Psoas muscle (tissue), 8 donors: Measurements from ENCODE around the gene KATNB1. TPM values are rescaled to one million over a fixed set of nuclear protein-coding genes. Genes with fewer than 3 reads are reported as not detected.
"Not testable (repeated sequence)": the region's sequence is repeated elsewhere in the genome, so short reads cannot be mapped to it uniquely, and the experiment has no call there.

ENCODE experiments used
- ATAC-seq, 4 donors: fragments of 200-7000 bp; cut with Tn5 transposase; one replicate each; pipeline ENCODE4 v1.9.1; 2020; ENCODE audit warnings: moderate library complexity in 3 of 4, mild to moderate bottlenecking in 2 of 4
- DNase-seq, 2 donors: peaks; one replicate each; pipeline ENCODE4 v3.0.0-alpha.2; 2020
- H3K27ac ChIP-seq: fragments of 200-600 bp; one replicate; pipeline ENCODE4 v1.8.0; 2022
- H3K27me3 ChIP-seq, 3 donors: fragments of 200-600 bp in 1 of 3; one replicate each; pipeline versions ENCODE4 v1.6.1 to v1.8.0; 2013 to 2022; ENCODE audit warnings: low read length in 2 of 3, mild to moderate bottlenecking in 2 of 3, moderate library complexity in 1 of 3; ENCODE audit not compliant: insufficient read depth in 3 of 3
- H3K36me3 ChIP-seq, 2 donors: fragments of 200-600 bp in 1 of 2; one replicate each; pipeline versions ENCODE4 v1.6.1 to v1.8.0; 2013 to 2022; ENCODE audit warnings: low read depth in 1 of 2, mild to moderate bottlenecking in 1 of 2, moderate library complexity in 1 of 2; ENCODE audit not compliant: insufficient read depth in 1 of 2
- H3K4me1 ChIP-seq: fragments of 200-600 bp; one replicate; pipeline ENCODE4 v1.8.0; 2022
- H3K4me3 ChIP-seq: fragments of 200-600 bp; one replicate; pipeline ENCODE4 v1.8.0; 2022; ENCODE audit warnings: mild to moderate bottlenecking
- H3K9me3 ChIP-seq: fragments of 200-600 bp; one replicate; pipeline ENCODE4 v1.8.0; 2022
- CTCF ChIP-seq: fragments of 200-600 bp; IDR thresholded peaks from one replicate; pipeline ENCODE4 v1.8.0; 2022; ENCODE audit warnings: antibody characterized with exemption
- WGBS, 3 donors: extraction: QIAGEN DNeasy Blood & Tissue Kit; methylation state at CpG; one replicate each; pipeline versions ENCODE4 v1.1.6 to v1.1.7; 2013; 5-methylcytosine and 5-hydroxymethylcytosine counted together
- intact Hi-C, 2 donors: fragments of 100-400 bp; cut with DNase I; formaldehyde crosslinking; loops; one replicate each; pipeline versions ENCODE4 v1.11.0 to v1.14.2; 2022
- polyA plus RNA-seq, 3 donors: library from polyadenylated mRNA; stranded (reverse); fragments of 200-250 nt; gene quantifications; one replicate each; pipeline ENCODE4 v1.2.3, GENCODE V29; 2013
- total RNA-seq, 4 donors: library from RNA; stranded (reverse); fragmentation: NEBNext Ultra II Directional in 2 of 4; extraction: Animal tissue kit (Norgen Biotek cat#: 25700) in 2 of 4; gene quantifications; one replicate each; pipeline versions ENCODE4 v1.2.1 to v1.2.4, GENCODE V29; 2021 to 2023
- donor health status: healthy with polysubstance abuse.
- donor health status: DM: no; HTN: no; CAD: no; lungs with moderate emphysema.
- donor health status: Bipolar disorder and iron deficiency.
- donor health status: healthy.
- donor health status: DM: yes; HTN: yes; CAD: no.
- donor health status: DM: no; HTN: no; CAD: no.
- donor health status: DM: no; HTN: no; CAD: no.
- donor health status: DM: yes; HTN: yes; CAD: no.

Gene KATNB1
- total and polyA plus RNA-seq, 7 donors = 6.3 to 15.6 (median 9.2) TPM

GRCh38 chr16:57708168-57708567 lies 27.4 kb upstream of the KATNB1 start:
- no peak overlapping the region for H3K27ac ChIP-seq
- H3K4me3 ChIP-seq = no peak overlapping the region
- intact Hi-C loops = no loop called here
- no peaks in the 10 kb centered on the region for H3K36me3 ChIP-seq
- DNase-seq (no peak), ATAC-seq (no peak)
- H3K9me3 ChIP-seq = no peaks in the 10 kb centered on the region
- WGBS, 3 donors = 91 to 93% (median 93%) methylated on average over 3 of the region's 3 CpGs
- no peaks in the 10 kb centered on the region for H3K4me1 ChIP-seq
- TF ChIP-seq CTCF = no peak
- H3K27me3 ChIP-seq = no peaks in the 10 kb centered on the region

GRCh38 chr16:57709663-57710062 lies 25.9 kb upstream of the KATNB1 start:
- DNase-seq (no peak), ATAC-seq (no peak)
- Histone ChIP-seq H3K27ac (no peak overlapping the region), H3K27me3 (peaks cover 0 to 2% (median 0%) of the 10 kb centered on the region in 3 donors), H3K9me3 (no peaks in the 10 kb centered on the region), H3K4me3 (no peak overlapping the region), H3K36me3 (no peaks in the 10 kb centered on the region), H3K4me1 (no peaks in the 10 kb centered on the region)
- no peak for TF ChIP-seq CTCF
- 87 to 92% (median 88%) methylated on average over 3 of the region's 3 CpGs for WGBS, 3 donors
- intact Hi-C loops = no loop called here

GRCh38 chr16:57711346-57711745 lies 24.2 kb upstream of the KATNB1 start:
- H3K27me3 ChIP-seq = peaks cover 0 to 4% (median 0%) of the 10 kb centered on the region in 3 donors
- no peaks in the 10 kb centered on the region for H3K4me1 ChIP-seq
- no peak for ATAC-seq
- no peak overlapping the region for H3K4me3 ChIP-seq
- no peaks in the 10 kb centered on the region for H3K9me3 ChIP-seq
- intact Hi-C loops = no loop called here
- H3K36me3 ChIP-seq = no peaks in the 10 kb centered on the region
- no peak overlapping the region for H3K27ac ChIP-seq
- no peak for DNase-seq
- 65 to 73% (median 67%) methylated on average over 5 of the region's 5 CpGs for WGBS, 3 donors
- TF ChIP-seq CTCF = no peak

GRCh38 chr16:57711993-57712392 lies 23.6 kb upstream of the KATNB1 start:
- Histone ChIP-seq H3K4me3 (no peak overlapping the region), H3K4me1 (no peaks in the 10 kb centered on the region), H3K27ac (no peak overlapping the region), H3K36me3 (no peaks in the 10 kb centered on the region), H3K9me3 (no peaks in the 10 kb centered on the region), H3K27me3 (peaks cover 0 to 4% (median 0%) of the 10 kb centered on the region in 3 donors)
- intact Hi-C loops = no loop called here
- no peak for ATAC-seq
- WGBS, 3 donors = 94 to 96% (median 96%) methylated on average over 3 of the region's 3 CpGs
- no peak for DNase-seq
- no peak for TF ChIP-seq CTCF

- ATAC-seq, H3K27ac ChIP-seq, H3K9me3 ChIP-seq, H3K27me3 ChIP-seq, DNase-seq, H3K4me1 ChIP-seq, H3K4me3 ChIP-seq, H3K36me3 ChIP-seq, intact Hi-C loops: not testable (repeated sequence)
- 72 to 78% (median 75%) methylated on average over 6 of the region's 6 CpGs for WGBS, 3 donors
Measured at GRCh38 chr16:57712569-57712968, 23.0 kb upstream of the KATNB1 start.
